HG03571 (cell line): ENCODE measurements around the gene TNFSF4.
"Not testable (repeated sequence)": the region's sequence is repeated elsewhere in the genome, so short reads cannot be mapped to it uniquely, and the experiment has no call there.

Experiments used
- ATAC-seq: cut with Tn5 transposase; IDR thresholded peaks from one replicate; pipeline ENCODE4 v1.9.1; 2021; ENCODE audit not compliant: unreplicated experiment

The TNFSF4 gene

DNA sequence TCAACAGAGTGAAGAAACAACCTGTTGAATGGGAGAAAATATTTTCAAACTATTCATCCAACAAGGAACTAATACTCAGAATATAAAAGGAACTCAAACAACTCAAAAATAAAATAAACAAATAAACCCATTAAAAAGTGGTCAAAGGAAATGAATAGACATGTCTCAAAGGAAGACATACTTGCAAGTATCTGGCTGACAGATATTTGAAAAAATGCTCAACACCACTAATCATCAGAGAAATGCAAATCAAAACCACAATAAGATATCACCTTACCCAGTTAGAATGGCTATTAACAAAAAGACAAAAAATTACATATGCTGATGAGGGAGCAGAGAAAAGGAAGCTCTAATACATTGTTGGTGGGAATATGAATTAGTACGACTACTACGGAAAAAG, 38.2 kb downstream of the TNFSF4 start:
- no peak for ATAC-seq

DNA sequence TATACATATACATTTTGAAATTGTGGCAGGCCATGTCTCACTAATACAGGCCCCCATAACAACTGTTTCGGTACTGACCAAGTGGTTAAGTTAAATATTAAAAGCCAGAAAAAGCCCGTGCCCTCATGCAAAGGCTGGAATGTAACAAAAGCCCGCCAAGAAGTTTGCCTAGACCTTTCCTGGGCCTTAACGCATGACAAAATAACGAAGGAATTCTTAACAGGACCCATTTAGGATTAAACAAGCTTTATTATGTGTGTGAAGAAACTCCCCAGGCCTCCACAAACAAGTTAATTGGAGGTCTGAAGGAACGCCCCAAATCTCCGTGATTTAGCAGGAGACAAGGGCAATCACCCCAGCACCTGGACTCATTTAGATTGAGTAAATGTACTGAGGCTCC, 42.4 kb downstream of the TNFSF4 start:
- ATAC-seq = no peak

DNA sequence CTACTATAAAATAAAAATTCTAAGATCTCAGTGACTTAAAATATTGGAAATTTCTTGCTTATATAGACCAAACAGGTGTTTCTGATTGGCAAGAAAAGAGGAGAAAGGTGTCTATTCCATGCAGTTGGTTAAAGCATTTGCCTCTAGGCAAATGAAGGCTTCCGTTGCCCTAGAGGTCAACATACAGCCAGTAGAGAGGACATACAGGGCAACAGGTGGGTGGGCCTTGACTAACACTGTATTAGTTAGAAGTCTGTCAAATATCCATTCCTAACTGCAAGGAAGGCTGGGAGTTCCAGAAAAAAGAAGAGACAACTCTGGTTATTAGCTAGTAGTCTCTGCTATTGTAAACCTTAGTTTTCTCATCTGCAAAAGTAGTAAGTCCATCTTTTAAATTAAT, 43.0 kb downstream of the TNFSF4 start:
- ATAC-seq = no peak

DNA sequence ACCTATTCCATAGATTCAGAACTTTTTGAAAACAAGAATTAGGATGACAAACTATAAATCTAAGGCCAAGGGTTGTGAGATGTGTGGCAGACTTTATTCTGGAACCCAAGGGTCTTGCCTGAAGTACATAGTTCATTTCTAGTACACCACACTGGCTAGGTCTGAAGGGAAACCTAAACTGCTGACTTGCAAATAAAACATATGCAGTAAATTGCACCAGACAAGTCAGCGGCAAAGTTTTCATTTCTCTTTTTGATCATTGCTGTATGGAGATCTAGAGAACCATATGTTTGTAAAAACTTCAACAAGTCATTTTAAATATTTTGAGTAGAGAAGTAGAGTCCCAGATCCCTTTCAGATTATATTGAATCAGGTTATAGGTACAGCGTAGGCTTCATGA, 43.9 kb downstream of the TNFSF4 start:
- no peak for ATAC-seq

DNA sequence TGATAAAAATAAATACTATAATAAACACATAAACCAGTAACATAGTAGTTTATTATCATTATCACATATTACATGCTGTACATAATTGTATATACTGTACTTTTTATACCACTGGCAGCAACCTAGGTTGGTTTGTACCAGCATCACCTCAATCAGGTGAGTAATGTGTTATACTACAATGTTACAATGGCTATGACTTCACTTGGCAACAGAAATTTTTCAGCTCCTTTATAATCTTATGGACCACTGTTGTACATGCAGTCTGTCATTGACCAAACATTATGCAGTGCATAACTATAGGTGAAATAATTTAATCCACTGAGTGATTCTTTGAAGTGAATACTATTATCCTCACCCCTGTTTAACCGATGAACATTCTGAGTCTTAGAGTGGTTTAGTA, 44.5 kb downstream of the TNFSF4 start:
- no peak for ATAC-seq

DNA sequence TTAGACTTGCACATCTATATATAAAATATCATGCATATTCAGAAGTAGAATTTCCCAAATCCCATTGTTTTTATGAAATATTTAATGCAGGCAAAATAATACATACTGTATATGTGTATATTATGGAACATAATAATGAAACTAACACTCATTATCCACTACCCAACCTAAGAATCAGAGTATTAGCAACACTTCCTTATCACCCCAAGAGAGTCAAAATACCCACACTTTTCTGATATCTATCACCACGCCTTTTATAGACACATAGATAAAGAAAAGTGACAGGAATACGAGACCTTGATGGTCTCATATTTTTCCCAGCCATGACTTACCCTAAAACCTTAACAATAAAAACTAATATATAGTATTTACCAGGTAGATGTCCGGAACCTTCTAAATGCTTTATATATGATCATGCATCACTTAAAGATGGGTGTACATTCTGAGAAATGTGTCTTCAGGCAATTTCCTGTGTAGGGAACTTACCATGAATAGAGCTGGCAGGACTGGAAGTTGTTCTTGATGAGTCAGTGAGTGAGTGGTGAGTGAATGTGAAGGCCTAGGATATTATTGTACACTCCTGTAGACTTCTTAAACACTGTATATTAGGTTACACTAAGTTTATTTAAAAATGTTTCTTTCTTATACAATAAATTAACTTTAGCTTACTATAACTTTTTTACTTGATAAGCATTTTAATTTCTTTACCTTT, 45.5 kb downstream of the TNFSF4 start:
- ATAC-seq = no peak

DNA sequence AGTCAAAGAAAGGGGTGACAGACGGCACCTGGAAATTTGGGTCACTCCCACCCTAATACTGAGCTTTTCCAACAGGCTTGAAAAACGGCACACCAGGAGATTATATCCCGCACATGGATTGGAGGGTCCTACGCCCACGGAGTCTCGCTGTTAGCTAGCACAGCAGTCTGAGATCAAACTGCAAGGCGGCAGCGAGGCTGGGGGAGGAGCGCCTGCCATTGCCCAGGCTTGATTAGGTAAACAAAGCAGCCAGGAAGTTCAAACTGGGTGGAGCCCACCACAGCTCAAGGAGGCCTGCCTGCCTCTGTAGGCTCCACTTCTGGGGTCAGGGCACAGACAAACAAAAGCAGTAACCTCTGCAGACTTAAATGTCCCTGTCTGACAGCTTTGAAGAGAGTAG, 53.2 kb downstream of the TNFSF4 start:
- ATAC-seq = not testable (repeated sequence)

DNA sequence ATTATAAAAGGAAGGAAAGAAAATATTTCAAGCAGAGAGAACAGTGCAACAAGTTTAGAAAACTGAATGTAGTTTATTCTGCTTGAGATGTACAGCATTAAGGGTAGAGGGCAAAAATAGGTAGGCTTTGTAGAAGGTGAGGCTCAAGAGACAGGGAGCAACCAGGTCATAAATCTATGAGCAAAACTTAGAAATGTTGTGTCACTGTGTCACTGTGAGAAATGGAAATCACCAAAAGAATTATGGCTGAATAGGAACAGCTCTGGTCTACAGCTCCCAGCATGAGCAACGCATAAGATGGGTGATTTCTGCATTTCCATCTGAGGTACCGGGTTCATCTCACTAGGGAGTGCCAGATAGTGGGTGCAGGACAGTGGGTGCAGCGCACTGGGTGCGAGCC, 53.6 kb downstream of the TNFSF4 start:
- no peak for ATAC-seq

DNA sequence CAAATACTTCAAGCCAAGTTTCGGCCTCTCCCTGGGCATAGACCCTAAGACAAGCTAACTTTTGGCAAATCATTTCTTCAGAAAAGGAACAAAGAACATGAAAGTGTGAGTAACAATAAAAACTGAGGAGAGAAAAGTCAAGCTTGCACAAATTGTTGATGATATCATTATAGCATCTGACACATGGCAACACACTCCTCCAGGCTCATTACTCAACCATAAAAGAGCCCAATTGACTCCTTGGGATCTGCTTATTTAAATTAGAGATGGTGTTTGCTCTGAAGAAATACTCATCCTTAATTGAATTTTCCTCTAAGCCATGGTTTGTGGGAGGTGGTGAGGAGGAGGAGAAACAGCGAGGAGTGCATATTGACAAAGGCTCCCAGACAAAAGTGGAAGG, 54.5 kb downstream of the TNFSF4 start:
- no peak for ATAC-seq

DNA sequence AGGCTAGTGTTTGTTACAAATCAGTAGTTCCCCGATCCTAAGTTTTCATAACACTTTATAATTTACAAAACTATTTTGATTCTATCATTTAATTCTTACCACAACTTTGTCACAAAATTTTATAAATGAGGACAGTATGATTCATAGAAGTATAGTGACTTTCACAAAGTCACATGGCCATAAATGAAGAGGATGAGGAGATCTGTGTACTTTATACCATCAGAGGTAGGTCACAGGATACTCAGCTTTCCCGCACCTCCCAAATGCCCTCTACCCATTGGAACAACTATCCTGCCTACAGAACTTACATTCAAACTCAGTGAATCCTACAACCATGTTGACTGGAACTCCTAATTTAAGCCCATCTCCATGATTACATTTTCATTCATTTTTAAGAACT, 56.3 kb downstream of the TNFSF4 start:
- ATAC-seq = no peak

DNA sequence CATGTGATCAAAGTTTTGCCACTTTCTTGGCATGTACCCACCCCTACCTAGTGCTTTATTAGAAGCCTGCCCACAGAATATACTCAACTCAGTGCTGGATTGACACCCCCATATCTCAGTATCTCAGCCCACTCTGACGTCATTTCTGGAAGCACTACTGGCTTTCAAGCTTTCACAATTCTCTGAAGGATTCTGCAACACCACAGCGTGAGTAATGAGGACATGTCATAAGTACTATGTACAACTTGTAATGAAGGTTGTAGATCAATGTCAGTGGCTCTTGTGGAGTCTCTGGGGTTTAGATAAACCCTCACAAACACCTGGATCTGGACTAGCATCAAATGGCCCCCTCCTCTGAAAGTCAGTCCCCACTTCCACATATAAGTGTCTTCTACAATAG, 57.2 kb downstream of the TNFSF4 start:
- ATAC-seq = no peak

DNA sequence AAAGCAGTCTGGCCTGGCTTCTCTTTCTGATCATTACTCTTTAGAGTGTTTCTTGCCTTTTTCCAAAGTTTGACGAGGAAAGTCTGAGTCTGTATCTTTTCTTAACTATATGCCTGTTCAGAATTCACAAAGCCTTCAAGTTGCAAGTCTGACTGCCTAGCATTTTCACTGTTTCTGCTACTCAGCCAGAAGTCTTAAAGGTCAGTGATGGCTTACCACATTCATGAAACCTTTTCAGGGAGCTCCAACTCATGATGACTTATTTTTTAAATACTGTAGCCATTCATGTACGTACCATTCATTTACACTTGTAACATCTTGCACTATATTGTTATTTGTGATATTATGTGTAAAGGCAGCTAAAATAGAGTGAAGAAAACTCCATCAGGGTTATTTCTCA, 58.2 kb downstream of the TNFSF4 start:
- no peak for ATAC-seq

DNA sequence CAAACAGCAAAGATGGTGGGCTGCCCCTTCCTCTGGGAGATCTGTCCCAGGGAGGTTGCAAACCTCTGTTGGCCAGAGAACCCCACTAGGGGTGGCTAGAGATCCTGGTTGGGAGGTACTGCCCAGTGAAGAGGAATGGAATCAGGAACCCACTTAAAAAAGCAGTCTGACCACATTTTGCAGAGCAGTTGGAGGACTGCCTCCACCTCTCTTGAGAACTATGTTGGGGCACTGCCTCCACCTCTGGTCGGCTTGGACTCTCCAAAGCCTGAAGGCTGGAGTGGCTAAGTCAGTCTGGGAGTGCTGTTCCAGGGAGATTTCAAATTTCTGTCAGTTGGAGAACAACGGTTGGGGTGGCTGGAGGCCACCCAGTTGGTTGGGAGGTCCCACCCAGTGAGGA, 58.6 kb downstream of the TNFSF4 start:
- ATAC-seq = no peak

DNA sequence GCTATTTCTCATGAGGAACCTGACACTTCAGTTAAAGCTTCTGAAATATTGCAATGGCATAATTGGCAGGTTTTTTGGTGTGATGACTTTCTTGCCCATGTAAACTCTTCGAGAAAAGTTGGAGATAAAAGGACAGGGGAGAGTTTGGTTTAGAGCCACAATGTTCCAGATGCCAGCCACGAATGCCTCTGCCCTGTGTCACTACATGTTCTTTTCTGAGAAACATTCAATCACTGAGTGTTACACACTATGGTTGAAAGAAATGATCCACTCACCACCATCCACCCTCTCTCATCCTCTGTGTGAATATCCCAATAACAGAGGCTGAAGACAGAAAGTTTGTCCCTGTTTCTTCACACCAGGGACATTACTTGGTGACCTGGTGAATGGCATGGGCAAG, 66.4 kb downstream of the TNFSF4 start:
- no peak for ATAC-seq

DNA sequence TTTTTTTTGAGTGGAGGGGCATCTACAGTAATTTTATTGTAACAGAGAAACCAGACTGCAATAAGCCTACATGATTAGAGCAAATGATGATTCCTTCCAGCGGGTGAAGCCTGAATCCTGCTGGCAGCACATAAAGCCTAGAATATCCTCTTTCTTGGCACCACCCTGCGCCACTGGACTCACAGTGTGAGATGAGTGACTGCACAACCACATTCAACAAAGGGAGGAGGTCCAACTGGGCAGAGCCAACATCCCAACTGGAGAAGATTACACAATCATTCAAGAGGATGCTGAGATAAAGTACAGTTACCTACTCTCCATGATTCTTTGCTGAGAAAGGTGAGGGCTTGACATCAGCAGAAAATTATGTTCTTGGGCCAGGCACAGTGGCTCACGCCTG, 67.4 kb downstream of the TNFSF4 start:
- no peak for ATAC-seq

DNA sequence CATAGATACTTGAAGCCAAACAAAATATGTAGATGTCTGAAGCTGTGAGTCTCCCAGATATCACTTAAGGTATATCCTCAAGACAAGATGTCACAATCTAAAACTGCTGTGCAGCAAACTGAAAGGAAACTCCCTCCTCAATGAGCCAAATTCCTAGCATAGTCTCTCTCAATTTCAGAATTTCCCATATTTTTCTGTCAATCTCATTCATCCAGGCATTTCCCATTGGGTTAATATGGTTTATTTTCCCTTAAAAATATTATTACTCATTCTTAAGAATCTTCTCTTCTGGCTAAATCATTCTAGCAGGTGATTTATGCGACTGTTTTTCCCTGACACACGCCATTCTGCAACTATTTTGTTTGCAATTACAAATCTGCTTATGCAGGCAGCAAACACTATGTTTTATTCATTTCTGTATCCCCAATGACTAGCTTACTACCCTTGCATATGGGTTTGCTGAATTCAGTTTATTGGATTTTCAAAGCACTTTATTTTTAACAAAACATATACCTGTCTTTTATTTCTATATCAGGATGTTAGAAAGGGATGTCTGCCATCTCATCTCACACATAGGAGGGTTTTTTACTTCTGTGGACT, 69.9 kb downstream of the TNFSF4 start:
- no peak for ATAC-seq

DNA sequence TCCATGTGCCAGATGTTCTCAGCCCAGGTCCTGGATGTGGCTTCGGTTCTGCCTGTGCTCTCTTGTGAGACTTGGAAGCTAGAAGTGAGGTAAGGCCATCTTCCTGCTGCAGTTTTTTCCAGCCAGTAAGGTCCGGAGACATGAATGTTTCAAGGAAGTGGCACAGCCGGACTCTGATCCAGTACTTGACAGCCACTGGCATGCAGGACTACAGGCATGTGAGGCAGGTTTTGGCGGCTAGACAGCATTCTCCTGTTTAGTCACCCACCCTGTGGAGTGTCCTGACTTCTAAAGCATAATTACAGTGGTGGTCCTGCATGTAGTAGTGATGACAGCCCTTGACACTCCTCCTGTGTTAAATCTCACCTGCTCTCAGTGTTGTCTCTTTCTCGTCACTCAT, 72.3 kb downstream of the TNFSF4 start:
- no peak for ATAC-seq

DNA sequence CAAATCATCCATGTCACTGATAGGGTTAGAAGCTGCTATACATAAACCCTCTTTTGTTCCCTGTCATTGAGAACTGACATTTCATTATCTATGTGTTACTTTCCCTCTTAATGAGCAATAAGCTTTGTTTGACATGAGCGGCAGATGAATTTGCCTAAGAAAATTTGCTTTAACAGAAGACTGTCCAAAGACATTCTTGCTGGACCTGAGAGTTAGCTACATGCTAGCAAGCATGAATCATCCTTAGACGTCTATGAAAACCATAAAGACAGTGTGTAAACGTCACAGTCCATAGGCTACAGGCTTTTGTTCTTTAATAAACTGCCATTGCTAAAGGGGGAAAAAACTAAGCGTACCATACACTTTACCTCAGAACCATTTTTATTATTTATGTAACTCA, 73.1 kb downstream of the TNFSF4 start:
- no peak for ATAC-seq
